Spinal cord (tissue), 10 donors: ENCODE results near the gene NUP133. TPM values are rescaled to one million over a fixed set of nuclear protein-coding genes. Genes with fewer than 3 reads are reported as not detected.
"Not testable (repeated sequence)": the region's sequence is repeated elsewhere in the genome, so short reads cannot be mapped to it uniquely, and the experiment has no call there.

Experiments
- DNase-seq, 6 donors: peaks; one replicate each; pipeline versions ENCODE4 v3.0.0 to v3.0.0-alpha.2; 2013 to 2015; ENCODE audit warnings: low spot score in 6 of 6, low read depth in 4 of 6
- H3K27ac ChIP-seq: one replicate; pipeline ENCODE4 v1.5.1; 2013; ENCODE audit warnings: low read depth, low read length, control low read depth
- H3K27me3 ChIP-seq: one replicate; pipeline ENCODE4 v1.6.1; 2013; ENCODE audit warnings: low read length; ENCODE audit not compliant: control insufficient read depth, insufficient read depth
- H3K36me3 ChIP-seq: one replicate; pipeline ENCODE4 v1.6.1; 2013; ENCODE audit warnings: low read length; ENCODE audit not compliant: control insufficient read depth, insufficient read depth
- H3K4me1 ChIP-seq: one replicate; pipeline ENCODE4 v1.6.1; 2013; ENCODE audit warnings: low read length; ENCODE audit not compliant: control insufficient read depth, insufficient read depth
- H3K4me3 ChIP-seq: one replicate; pipeline ENCODE4 v1.5.1; 2013; ENCODE audit warnings: low read depth, low read length, control low read depth
- H3K9me3 ChIP-seq: one replicate; pipeline ENCODE4 v1.6.1; 2013; ENCODE audit warnings: low read length; ENCODE audit not compliant: control insufficient read depth, insufficient read depth
- WGBS: methylation state at CpG from one replicate; pipeline ENCODE4 v1.1.5; 2013; ENCODE audit warnings: missing lambda C conversion rate; ENCODE audit not compliant: insufficient coverage; 5-methylcytosine and 5-hydroxymethylcytosine counted together
- polyA plus RNA-seq, 2 donors: library from polyadenylated mRNA; unstranded; fragments of 120-200 nt; gene quantifications; one replicate each; pipeline ENCODE4 v1.2.1, GENCODE V29; 2013; ENCODE audit not compliant: insufficient read length in 2 of 2
- small RNA-seq: library from RNA; depleted of rRNA; stranded (forward); fragments of <200 nt; gene quantifications from one replicate; pipeline ENCODE3, GENCODE V24; 2014; ENCODE audit warnings: low replicate concordance
- total RNA-seq, 2 donors: library from RNA; depleted of rRNA in 1 of 2; stranded (reverse); fragments of 120-200 nt in 1 of 2; fragments of >200 nt in 1 of 2; gene quantifications; one replicate each; pipeline versions ENCODE4 v1.2.3 to v1.2.4, GENCODE V29; 2013 to 2014
- donor health status: healthy.

The NUP133 gene
- total and polyA plus RNA-seq, 4 donors = 38.8 to 57.5 (median 43.8) TPM

- peaks cover 11% of the 10 kb centered on the region for H3K27me3 ChIP-seq
- H3K4me1 ChIP-seq = peaks cover 11% of the 10 kb centered on the region
- H3K27ac ChIP-seq = no peak overlapping the region
- DNase-seq = no peak
- H3K36me3 ChIP-seq = no peaks in the 10 kb centered on the region
- H3K9me3 ChIP-seq = no peaks in the 10 kb centered on the region
- 68% methylated on average over 5 of the region's 6 CpGs for WGBS
- H3K4me3 ChIP-seq = no peak overlapping the region
These were observed 105.1 kb downstream of the NUP133 start for GRCh38 chr1:229402993-229403392.

GRCh38 chr1:229402329-229402728 is 105.8 kb downstream of the NUP133 start:
- not testable (repeated sequence) for H3K9me3 ChIP-seq, H3K36me3 ChIP-seq, H3K27ac ChIP-seq, H3K27me3 ChIP-seq, H3K4me1 ChIP-seq, DNase-seq, H3K4me3 ChIP-seq
- WGBS = 100% methylated on average over 1 of the region's 4 CpGs

GRCh38 chr1:229397762-229398161 is 110.4 kb downstream of the NUP133 start:
- H3K27me3 ChIP-seq = no peaks in the 10 kb centered on the region

GRCh38 chr1:229396585-229397206 is 111.4 kb downstream of the NUP133 start:
- Histone ChIP-seq H3K27me3 (no peaks in the 10 kb centered on the region), H3K4me1 (no peaks in the 10 kb centered on the region), H3K27ac (no peak overlapping the region), H3K36me3 (no peaks in the 10 kb centered on the region), H3K9me3 (no peaks in the 10 kb centered on the region), H3K4me3 (no peak overlapping the region)
- no peak for DNase-seq
- WGBS = 39% methylated on average over 11 of the region's 11 CpGs

More at GRCh38 chr1:229397762-229398161, 110.4 kb downstream of the NUP133 start:
- H3K9me3 ChIP-seq = no peaks in the 10 kb centered on the region
- H3K4me3 ChIP-seq = no peak overlapping the region
- WGBS = no CpG with 5 or more reads among the region's 5 CpGs
- no peaks in the 10 kb centered on the region for H3K36me3 ChIP-seq
- no peak overlapping the region for H3K27ac ChIP-seq
- H3K4me1 ChIP-seq = no peaks in the 10 kb centered on the region
- peak in 1 of 6 donors; percentile 35 for DNase-seq

- not testable (repeated sequence) for H3K9me3 ChIP-seq, DNase-seq, H3K4me3 ChIP-seq, H3K36me3 ChIP-seq, H3K4me1 ChIP-seq, H3K27ac ChIP-seq, H3K27me3 ChIP-seq
- WGBS = no CpG with 5 or more reads among the region's 5 CpGs
These were observed 113.6 kb downstream of the NUP133 start for GRCh38 chr1:229394517-229394916.

- DNase-seq = no peak
- H3K4me1 ChIP-seq = no peaks in the 10 kb centered on the region
- no peak overlapping the region for H3K4me3 ChIP-seq
- H3K27me3 ChIP-seq = no peaks in the 10 kb centered on the region
- H3K9me3 ChIP-seq = no peaks in the 10 kb centered on the region
- no peak overlapping the region for H3K27ac ChIP-seq
- WGBS = no CpG with 5 or more reads among the region's 4 CpGs
- no peaks in the 10 kb centered on the region for H3K36me3 ChIP-seq
These were observed 115.2 kb downstream of the NUP133 start for GRCh38 chr1:229392936-229393335.

Small RNAs within 50 kb of the gene (small RNA-seq; reads per million reads assigned to genes)
- gene RN7SKP276 (not detected), gene RNA5SP78 (not detected), gene RNU4-21P (not detected)

Other genes starting within 250 kb of the NUP133 start
- gene RAB4A, start 237.2 kb downstream of the NUP133 start, total RNA-seq = 10 to 100 TPM; 42.6 to 44.8 TPM
- gene RAB4A, start 237.2 kb downstream of the NUP133 start, polyA plus RNA-seq = 10 to 100 TPM; 72.1 to 82.2 TPM
- gene CCSAP, start 165.3 kb downstream of the NUP133 start, total RNA-seq = 10 to 100 TPM; 14.0 to 34.7 TPM
- 10 to 100 TPM; 19.3 to 23.2 TPM for gene CCSAP, start 165.3 kb downstream of the NUP133 start, polyA plus RNA-seq
- 1 to 10 TPM; 1.5 to 1.7 TPM for gene ACTA1, start 74.2 kb downstream of the NUP133 start, total RNA-seq
- gene ACTA1, start 74.2 kb downstream of the NUP133 start, polyA plus RNA-seq = 10 to 100 TPM in 1 of 2 donors, 1 to 10 TPM in 1; 3.2 to 17.9 TPM
- gene ABCB10, start 50.4 kb upstream of the NUP133 start, total RNA-seq = 10 to 100 TPM; 14.5 to 20.0 TPM
- gene ABCB10, start 50.4 kb upstream of the NUP133 start, polyA plus RNA-seq = 10 to 100 TPM; 17.1 to 18.0 TPM
- 10 to 100 TPM; 14.3 to 16.5 TPM for gene TAF5L, start 117.8 kb upstream of the NUP133 start, total RNA-seq
- 10 to 100 TPM; 17.2 to 18.0 TPM for gene TAF5L, start 117.8 kb upstream of the NUP133 start, polyA plus RNA-seq
- gene URB2, start 117.9 kb upstream of the NUP133 start, total RNA-seq = 10 to 100 TPM in 1 of 2 donors, 1 to 10 TPM in 1; 7.8 to 11.0 TPM
- 1 to 10 TPM; 6.5 to 8.2 TPM for gene URB2, start 117.9 kb upstream of the NUP133 start, polyA plus RNA-seq